K562 (cell line): ENCODE data around the gene CMIP. TPM values are rescaled to one million over a fixed set of nuclear protein-coding genes. Genes with fewer than 3 reads are reported as not detected.

Source experiments
- CC2D1A ChIP-seq: fragments of 450-650 bp; IDR thresholded peaks from 2 replicates; pipeline ENCODE4 v1.6.1; 2017; ENCODE audit warnings: mild to moderate bottlenecking
- FOS ChIP-seq: IDR thresholded peaks from 3 replicates; pipeline ENCODE4 v1.6.1; 2011; ENCODE audit not compliant: insufficient read length; ENCODE audit errors: extremely low read depth
- FOXP1 ChIP-seq: sonication (generic); formaldehyde crosslinking; IDR thresholded peaks from 2 replicates; pipeline ENCODE4 v1.8.0; 2022; ENCODE audit warnings: mild to moderate bottlenecking, missing genetic modification reagents
- NR2C2 ChIP-seq, 2 experiments: fragments of 200-800 bp in 1 of 2; sonication (Bioruptor generic) in 1 of 2; sonication (generic) in 1 of 2; formaldehyde crosslinking in 1 of 2; IDR thresholded peaks; 2 replicates each; pipeline versions ENCODE4 v1.6.1 to v1.8.0; 2016 to 2022; ENCODE audit warnings: mild to moderate bottlenecking in 1 of 2, missing compliant biosample characterization in 1 of 2, missing genetic modification characterization in 1 of 2, missing genetic modification reagents in 1 of 2
- PHTF2 ChIP-seq: fragments of 250-450 bp; sonication (Bioruptor Pico); IDR thresholded peaks from 2 replicates; pipeline ENCODE4 v1.5.0; 2021; ENCODE audit warnings: mild to moderate bottlenecking
- POLR2B ChIP-seq: fragments of 450-650 bp; IDR thresholded peaks from 2 replicates; pipeline ENCODE4 v1.6.1; 2018; ENCODE audit warnings: low read depth; ENCODE audit not compliant: partially characterized antibody
- RBM34 ChIP-seq: fragments of 200-400 bp; formaldehyde crosslinking; IDR thresholded peaks from 2 replicates; pipeline ENCODE4 v1.6.1; 2018; ENCODE audit warnings: low read length, borderline replicate concordance; ENCODE audit not compliant: insufficient read depth
- SFPQ ChIP-seq: fragments of 200-400 bp; formaldehyde crosslinking; IDR thresholded peaks from 2 replicates; pipeline ENCODE4 v1.6.1; 2017; ENCODE audit warnings: mild to moderate bottlenecking, low read depth, low read length, moderate library complexity
- SNIP1 ChIP-seq: fragments of 450-650 bp; IDR thresholded peaks from 2 replicates; pipeline ENCODE4 v1.7.1; 2017; ENCODE audit warnings: low read depth, mild to moderate bottlenecking
- SP1 ChIP-seq: sonication (generic); formaldehyde crosslinking; IDR thresholded peaks from 2 replicates; pipeline ENCODE4 v1.8.1; 2022; ENCODE audit warnings: mild to moderate bottlenecking, missing genetic modification reagents
- STAT5A ChIP-seq: IDR thresholded peaks from 2 replicates; pipeline ENCODE4 v1.6.1; 2012; ENCODE audit warnings: low read length, inconsistent platforms, borderline replicate concordance
- TEAD2 ChIP-seq: fragments of 450-650 bp; IDR thresholded peaks from 2 replicates; pipeline ENCODE4 v1.6.1; 2016; ENCODE audit warnings: missing genetic modification characterization, control low read depth, missing compliant biosample characterization
- TEAD4 ChIP-seq, 2 experiments: sonication (generic) in 1 of 2; formaldehyde crosslinking in 1 of 2; IDR thresholded peaks; 2 replicates each; pipeline versions ENCODE4 v1.6.1 to v1.8.0; 2012 to 2022; ENCODE audit warnings: borderline replicate concordance in 1 of 2, inconsistent platforms in 1 of 2, low read length in 1 of 2, mild to moderate bottlenecking in 1 of 2, missing genetic modification reagents in 1 of 2
- THAP7 ChIP-seq: fragments of 250-450 bp; sonication (Bioruptor Pico); IDR thresholded peaks from 2 replicates; pipeline ENCODE4 v1.5.0; 2021
- YY1 ChIP-seq, 3 experiments: IDR thresholded peaks; 2 replicates each; pipeline ENCODE4 v1.6.1; 2011; ENCODE audit warnings: low read length in 2 of 3, mild to moderate bottlenecking in 2 of 3, moderate library complexity in 2 of 3, borderline replicate concordance in 1 of 3, control low read depth in 1 of 3, low read depth in 1 of 3; ENCODE audit not compliant: insufficient read depth in 3 of 3, insufficient replicate concordance in 2 of 3, control insufficient read depth in 1 of 3, insufficient read length in 1 of 3; ENCODE audit errors: extremely low read depth in 1 of 3
- ZKSCAN1 ChIP-seq: fragments of 150-350 bp; IDR thresholded peaks from 2 replicates; pipeline ENCODE4 v1.6.1; 2016; ENCODE audit warnings: low read depth, low read length
- ZNF263 ChIP-seq: sonication (generic); formaldehyde crosslinking; IDR thresholded peaks from 2 replicates; pipeline ENCODE4 v1.8.0; 2022; ENCODE audit warnings: mild to moderate bottlenecking, missing genetic modification reagents, borderline replicate concordance
- ZNF444 ChIP-seq: fragments of 250-450 bp; sonication (Bioruptor Pico); IDR thresholded peaks from 2 replicates; pipeline ENCODE4 v1.4.0; 2020; ENCODE audit warnings: mild to moderate bottlenecking, moderate library complexity
- ZNF785 ChIP-seq: fragments of 250-450 bp; sonication (Bioruptor Pico); IDR thresholded peaks from 2 replicates; pipeline ENCODE4 v1.4.0; 2020; ENCODE audit warnings: mild to moderate bottlenecking
- polyA plus RNA-seq, 8 experiments: library from polyadenylated mRNA; depleted of rRNA in 4 of 8; stranded (reverse) in 5 of 8; unstranded in 3 of 8; fragments of >200 nt; fragmentation: Nextera tagmentation in 2 of 8; fragmentation: Illumina TruSeq in 1 of 8; extraction: Ambion mirVana in 2 of 8; extraction: Trizol in 1 of 8; gene quantifications; 2 replicates each; pipeline versions ENCODE4 v1.2.1 to v1.2.3, GENCODE V29; 2011 to 2014; ENCODE audit warnings: inconsistent platforms in 1 of 8, missing spikeins in 1 of 8
- total RNA-seq, 7 experiments: library from RNA; depleted of rRNA in 6 of 7; stranded (reverse); fragments of >200 nt in 6 of 7; fragmentation: Illumina TruSeq in 2 of 7; extraction: Trizol in 2 of 7; gene quantifications; 2 replicates each; pipeline versions ENCODE4 v1.2.1 to v1.2.3, GENCODE V29; 2011 to 2021; ENCODE audit warnings: low replicate concordance in 1 of 7
- TF ChIP-seq, protein P1 (sequence below), 2 experiments: fragments of 450-650 bp; IDR thresholded peaks; 2 replicates each; pipeline ENCODE4 v1.6.1; 2016
- TF ChIP-seq, protein P2 (sequence below): fragments of 450-650 bp; IDR thresholded peaks from 2 replicates; pipeline ENCODE4 v1.6.1; 2016; ENCODE audit warnings: antibody characterized with exemption

CMIP gene
- total and polyA plus RNA-seq, 9 of the 15 experiments (the other 6 are each of a cell fraction or from before 2014, with no cell fraction given): 0.94 to 82.5 (median 10.3) TPM

DNA sequence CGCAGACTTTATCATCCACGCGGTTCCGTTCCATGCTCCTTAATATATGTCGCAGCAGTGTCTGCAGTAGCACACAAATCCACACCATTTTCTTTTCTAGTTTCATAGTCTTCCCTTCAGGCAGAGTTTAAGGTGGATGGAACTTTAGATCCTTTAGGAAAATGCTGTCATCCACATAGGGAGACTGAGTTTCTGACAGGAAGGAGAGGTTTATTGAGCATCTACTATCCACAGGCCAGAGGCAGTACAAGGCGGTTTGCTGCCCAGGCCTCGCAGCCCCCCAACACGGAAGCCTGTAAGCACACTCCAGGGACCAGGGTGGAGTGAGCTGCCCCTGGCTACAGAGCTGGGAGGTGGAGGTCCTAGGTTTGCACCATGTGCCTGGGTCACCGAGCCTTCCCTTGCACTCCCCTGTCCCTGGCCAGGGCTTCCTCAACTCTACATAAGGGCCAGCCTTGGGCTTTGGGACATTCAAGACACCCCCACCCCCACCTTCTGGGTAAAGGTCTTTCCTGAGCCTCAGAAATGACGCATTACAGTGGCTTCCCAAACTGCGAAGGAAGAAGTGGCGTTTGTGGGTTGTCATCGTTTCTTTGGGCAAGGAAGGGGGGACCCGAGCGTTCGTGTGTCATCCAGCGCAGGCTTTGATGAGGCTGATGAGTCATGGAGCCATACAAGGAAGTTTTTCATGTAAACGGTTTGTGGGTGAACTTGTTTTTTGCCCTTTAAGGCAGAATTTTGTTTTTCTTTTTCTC lies 188.0 kb downstream of the CMIP start (continued):
- 0 out of 2 replicates have a peak, but pooled peaks have one; percentile 10 for TF ChIP-seq TEAD4 (IDR thresholded peaks at IDR 0.05; ENCODE audit: low read length)
- no peak for TF ChIP-seq TEAD4 (CRISPR knock-in tag; IDR thresholded peaks at IDR 0.05; ENCODE audit: borderline replicate concordance)
- TF ChIP-seq, protein P1, sequence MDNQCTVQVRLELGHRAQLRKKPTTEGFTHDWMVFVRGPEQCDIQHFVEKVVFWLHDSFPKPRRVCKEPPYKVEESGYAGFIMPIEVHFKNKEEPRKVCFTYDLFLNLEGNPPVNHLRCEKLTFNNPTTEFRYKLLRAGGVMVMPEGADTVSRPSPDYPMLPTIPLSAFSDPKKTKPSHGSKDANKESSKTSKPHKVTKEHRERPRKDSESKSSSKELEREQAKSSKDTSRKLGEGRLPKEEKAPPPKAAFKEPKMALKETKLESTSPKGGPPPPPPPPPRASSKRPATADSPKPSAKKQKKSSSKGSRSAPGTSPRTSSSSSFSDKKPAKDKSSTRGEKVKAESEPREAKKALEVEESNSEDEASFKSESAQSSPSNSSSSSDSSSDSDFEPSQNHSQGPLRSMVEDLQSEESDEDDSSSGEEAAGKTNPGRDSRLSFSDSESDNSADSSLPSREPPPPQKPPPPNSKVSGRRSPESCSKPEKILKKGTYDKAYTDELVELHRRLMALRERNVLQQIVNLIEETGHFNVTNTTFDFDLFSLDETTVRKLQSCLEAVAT (IDR thresholded peaks at IDR 0.05): 0 out of 4 replicates have a peak, but pooled peaks of 1 of the 2 experiments have one; percentile 20
- no peak for TF ChIP-seq STAT5A
- TF ChIP-seq FOS: peak; percentile 52
- TF ChIP-seq SFPQ: no peak
- no peak for TF ChIP-seq POLR2B
- TF ChIP-seq NR2C2 (CRISPR knock-in tag; IDR thresholded peaks at IDR 0.05): no peak
- TF ChIP-seq NR2C2 (tag; IDR thresholded peaks at IDR 0.05): peak; percentile 50
- TF ChIP-seq PHTF2 (CRISPR knock-in tag): no peak
- no peak for TF ChIP-seq ZNF444 (CRISPR knock-in tag)
- no peak for TF ChIP-seq TEAD2
- TF ChIP-seq RBM34: no peak
- TF ChIP-seq FOXP1: no peak
- TF ChIP-seq SNIP1: no peak
- TF ChIP-seq YY1 (IDR thresholded peaks at IDR 0.05; ENCODE audit: borderline replicate concordance in 1 of 3, control insufficient read depth in 1 of 3, extremely low read depth in 1 of 3, insufficient read depth in 3 of 3, insufficient read length in 1 of 3, insufficient replicate concordance in 2 of 3, low read depth in 1 of 3, low read length in 2 of 3): peak in 1 of 3 experiments; percentile 1
- TF ChIP-seq, protein P2, sequence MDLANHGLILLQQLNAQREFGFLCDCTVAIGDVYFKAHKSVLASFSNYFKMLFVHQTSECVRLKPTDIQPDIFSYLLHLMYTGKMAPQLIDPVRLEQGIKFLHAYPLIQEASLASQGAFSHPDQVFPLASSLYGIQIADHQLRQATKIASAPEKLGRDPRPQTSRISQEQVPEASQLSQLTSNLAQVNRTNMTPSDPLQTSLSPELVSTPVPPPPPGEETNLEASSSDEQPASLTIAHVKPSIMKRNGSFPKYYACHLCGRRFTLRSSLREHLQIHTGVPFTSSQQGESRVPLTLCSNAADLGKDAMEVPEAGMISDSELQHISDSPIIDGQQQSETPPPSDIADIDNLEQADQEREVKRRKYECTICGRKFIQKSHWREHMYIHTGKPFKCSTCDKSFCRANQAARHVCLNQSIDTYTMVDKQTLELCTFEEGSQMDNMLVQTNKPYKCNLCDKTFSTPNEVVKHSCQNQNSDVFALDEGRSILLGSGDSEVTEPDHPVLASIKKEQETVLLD: 0 out of 2 replicates have a peak, but pooled peaks have one; percentile 19
- TF ChIP-seq ZKSCAN1: no peak
- 0 out of 2 replicates have a peak, but pooled peaks have one; percentile 18 for TF ChIP-seq SP1 (CRISPR knock-in tag)
- TF ChIP-seq CC2D1A: no peak
- TF ChIP-seq ZNF785 (CRISPR knock-in tag): no peak
- no peak for TF ChIP-seq ZNF263 (CRISPR knock-in tag)
- peak; percentile 70; the same call in 1 of the 2 replicates for TF ChIP-seq THAP7
